AG04449 (cell line): ENCODE measurements around the gene GABRR2.

Experiments
- CTCF ChIA-PET: fragments of 350-600 bp; formaldehyde crosslinking; extraction: SDS; loops from one replicate; lab custom pipeline; 2021; ENCODE audit warnings: antibody characterized with exemption; lab: Yijun Ruan, JAX
- POLR2A ChIA-PET: fragments of 400-600, 350-600 bp; formaldehyde crosslinking; extraction: SDS; loops from one replicate; lab custom pipeline; 2020; ENCODE audit warnings: antibody characterized with exemption, inconsistent platforms; lab: Yijun Ruan, JAX
- DNase-seq: peaks from one replicate; pipeline ENCODE4 v3.0.0-alpha.2; 2010; ENCODE audit warnings: low read depth, low spot score
- H3K4me3 ChIP-seq: 2 replicates; pipeline ENCODE4 v1.5.1; 2011; ENCODE audit warnings: low read depth, mild to moderate bottlenecking, control low read depth, low read length
- CTCF ChIP-seq: IDR thresholded peaks from one replicate; pipeline ENCODE4 v1.5.1; 2011; ENCODE audit warnings: mild to moderate bottlenecking, moderate library complexity, low read length, control low read depth, inconsistent platforms; ENCODE audit not compliant: insufficient read depth; ENCODE audit errors: missing control alignments

The GABRR2 gene

GRCh38 chr6:89315249-89315885, at the start of gene GABRR2:
Gene GABRR2, minus strand, starts transcription at chr6:89315299. Its CDS starts 134 bp downstream, at chr6:89315165.
- POLR2A ChIA-PET, result no interaction called here
- CTCF ChIA-PET, result no interaction called here
- DNase-seq, result no peak
- no peak for TF ChIP-seq CTCF
- H3K4me3 ChIP-seq, result no peak within 1 kb of the TSS

- H3K4me3 ChIP-seq, result no peak overlapping the region
- no peak for TF ChIP-seq CTCF
- ChIA-PET CTCF (interaction anchor here (0.6 to 5.8 kb wide), 5 partner anchors 8 to 381 kb away, joined by 3 to 68 read pairs (median 11); partner anchors contain the start of gene UBE2J1), POLR2A (no interaction called here)
- DNase-seq, result no peak
Measured at GRCh38 chr6:89364586-89364985, 49.5 kb upstream of the GABRR2 start.

GRCh38 chr6:89361171-89361570, 46.1 kb upstream of the GABRR2 start:
- ChIA-PET POLR2A (no interaction called here), CTCF (interaction anchor here (1.5 to 5.8 kb wide), 3 partner anchors 8 to 12 kb away, joined by 3 to 68 read pairs (median 11); partner anchors contain the start of gene UBE2J1)
- TF ChIP-seq CTCF, result no peak
- DNase-seq, result no peak
- no peak overlapping the region for H3K4me3 ChIP-seq

- no peak overlapping the region for H3K4me3 ChIP-seq
- CTCF ChIA-PET, result interaction anchor here (1.5 to 5.8 kb wide), 3 partner anchors 8 to 12 kb away, joined by 3 to 68 read pairs (median 11); partner anchors contain the start of gene UBE2J1
- TF ChIP-seq CTCF, result no peak
- peak; percentile 17 for DNase-seq
- POLR2A ChIA-PET, result no interaction called here
Measured at GRCh38 chr6:89360415-89360999, 45.4 kb upstream of the GABRR2 start.

- no peak for TF ChIP-seq CTCF
- POLR2A ChIA-PET, result no interaction called here
- CTCF ChIA-PET, result interaction anchor here (3.1 to 5.8 kb wide), 2 partner anchors 9 to 13 kb away, joined by 11 to 68 read pairs; no protein-coding TSS in a partner anchor
- DNase-seq, result no peak
- H3K4me3 ChIP-seq, result no peak overlapping the region
Measured at GRCh38 chr6:89359561-89359960, 44.5 kb upstream of the GABRR2 start.

GRCh38 chr6:89357390-89357789, 42.3 kb upstream of the GABRR2 start:
- POLR2A ChIA-PET, result interaction anchor here (0.6 kb wide), 1 partner anchor 1226 kb away, joined by 3 read pairs; no protein-coding TSS in a partner anchor
- no peak overlapping the region for H3K4me3 ChIP-seq
- DNase-seq, result no peak
- no peak for TF ChIP-seq CTCF
- CTCF ChIA-PET, result interaction anchor here (0.7 to 1.2 kb wide), 2 partner anchors 10 to 11 kb away, joined by 3 to 5 read pairs; no protein-coding TSS in a partner anchor
